Gastroesophageal sphincter (tissue), 3 donors: ENCODE data around the gene ZNF774.

Experiments
- CTCF ChIP-seq, 4 experiments: fragments of 200-600 bp in 2 of 4; fragments of 450-650 bp in 2 of 4; sonication (generic) in 1 of 4; IDR thresholded peaks; one replicate each; pipeline ENCODE4 v1.5.1; 2017 to 2019; ENCODE audit warnings: antibody characterized with exemption in 4 of 4, mild to moderate bottlenecking in 2 of 4, moderate library complexity in 2 of 4
- POLR2A ChIP-seq, 2 donors: fragments of 450-650 bp; IDR thresholded peaks; one replicate each; pipeline ENCODE4 v1.6.1; 2017; ENCODE audit warnings: antibody characterized with exemption in 2 of 2, mild to moderate bottlenecking in 2 of 2, moderate library complexity in 1 of 2
- POLR2AphosphoS5 ChIP-seq: sonication (generic); formaldehyde crosslinking; IDR thresholded peaks from one replicate; pipeline ENCODE4 v1.6.1; 2017; ENCODE audit warnings: antibody characterized with exemption

GRCh38 chr15:90334304-90334731 is 17.8 kb upstream of the ZNF774 start:
- TF ChIP-seq POLR2A (IDR thresholded peaks at IDR 0.05) = no peak
- TF ChIP-seq CTCF (IDR thresholded peaks at IDR 0.05) = no peak
- TF ChIP-seq POLR2AphosphoS5 = no peak
